ENCODE results near the gene ANAPC1. TPM values are rescaled to one million over a fixed set of nuclear protein-coding genes. Genes with fewer than 3 reads are reported as not detected.
"Not testable (repeated sequence)": the region's sequence is repeated elsewhere in the genome, so short reads cannot be mapped to it uniquely, and the experiment has no call there.

The ANAPC1 gene
- total and polyA plus RNA-seq, 2 donors from 2014 or later: 5.8 to 33.2 TPM

GRCh38 chr2:111910609-111911277, 26.8 kb upstream of the ANAPC1 start:
- no peak for DNase-seq
- FAIRE-seq: no peak

GRCh38 chr2:111909997-111910396, 26.0 kb upstream of the ANAPC1 start:
- Histone ChIP-seq H3K27ac (ENCODE audit: low read depth in 2 of 2, low read length in 2 of 2) (peak overlapping the region in 1 of 2 donors; percentile 9), H3K4me1 (ENCODE audit: control insufficient read depth in 2 of 3, insufficient read depth in 2 of 3, low read depth in 1 of 3, low read length in 3 of 3) (peaks cover 17 to 43% (median 31%) of the 10 kb centered on the region in 3 donors)
- H3K27me3 ChIP-seq (ENCODE audit: control insufficient read depth, insufficient read depth, low read length); DNase-seq; H3K9ac ChIP-seq (ENCODE audit: low read length in 3 of 3); intact Hi-C loops (cut with DNase I); H3K9me3 ChIP-seq (ENCODE audit: control insufficient read depth in 2 of 3, insufficient read depth in 1 of 3, low read length in 3 of 3); H3K4me3 ChIP-seq (ENCODE audit: low read length in 3 of 3); H3K36me3 ChIP-seq (ENCODE audit: control insufficient read depth in 2 of 3, insufficient read depth in 3 of 3, low read length in 3 of 3); FAIRE-seq: not testable (repeated sequence)

More at GRCh38 chr2:111910609-111911277, 26.8 kb upstream of the ANAPC1 start:
- Histone ChIP-seq H3K4me1 (ENCODE audit: control insufficient read depth in 2 of 3, insufficient read depth in 2 of 3, low read depth in 1 of 3, low read length in 3 of 3) (peaks cover 15 to 38% (median 25%) of the 10 kb centered on the region in 3 donors), H3K27me3 (ENCODE audit: control insufficient read depth, insufficient read depth, low read length) (no peaks in the 10 kb centered on the region), H3K27ac (ENCODE audit: low read depth in 2 of 2, low read length in 2 of 2) (peak overlapping the region in 1 of 2 donors; percentile 29), H3K9me3 (ENCODE audit: control insufficient read depth in 2 of 3, insufficient read depth in 1 of 3, low read length in 3 of 3) (no peaks in the 10 kb centered on the region), H3K9ac (ENCODE audit: low read length in 3 of 3) (no peak overlapping the region), H3K36me3 (ENCODE audit: control insufficient read depth in 2 of 3, insufficient read depth in 3 of 3, low read length in 3 of 3) (no peaks in the 10 kb centered on the region), H3K4me3 (ENCODE audit: low read length in 3 of 3) (no peak overlapping the region)
- intact Hi-C loops (cut with DNase I): no loop called here
- TF ChIP-seq CTCF (IDR thresholded peaks at IDR 0.05; ENCODE audit: borderline replicate concordance, extremely low read depth, insufficient read depth): no peak

GRCh38 chr2:111909079-111909478, 25.1 kb upstream of the ANAPC1 start:
- Histone ChIP-seq H3K9me3 (ENCODE audit: control insufficient read depth in 2 of 3, insufficient read depth in 1 of 3, low read length in 3 of 3) (no peaks in the 10 kb centered on the region), H3K9ac (ENCODE audit: low read length in 3 of 3) (no peak overlapping the region), H3K27ac (ENCODE audit: low read depth in 2 of 2, low read length in 2 of 2) (peak overlapping the region in 1 of 2 donors; percentile 11), H3K4me1 (ENCODE audit: control insufficient read depth in 2 of 3, insufficient read depth in 2 of 3, low read depth in 1 of 3, low read length in 3 of 3) (peaks cover 17 to 49% (median 36%) of the 10 kb centered on the region in 3 donors), H3K4me3 (ENCODE audit: low read length in 3 of 3) (no peak overlapping the region), H3K36me3 (ENCODE audit: control insufficient read depth in 2 of 3, insufficient read depth in 3 of 3, low read length in 3 of 3) (no peaks in the 10 kb centered on the region), H3K27me3 (ENCODE audit: control insufficient read depth, insufficient read depth, low read length) (no peaks in the 10 kb centered on the region)
- DNase-seq: peak in 3 of 5 donors; percentile 31 to 57 (median 47)
- no peak for TF ChIP-seq CTCF (IDR thresholded peaks at IDR 0.05; ENCODE audit: borderline replicate concordance, extremely low read depth, insufficient read depth)
- no peak for FAIRE-seq
- intact Hi-C loops (cut with DNase I): no loop called here

- no peak for FAIRE-seq
- no peak overlapping the region for H3K9ac ChIP-seq (ENCODE audit: low read length in 3 of 3)
Measured at GRCh38 chr2:111908578-111908977, 24.6 kb upstream of the ANAPC1 start.

More at GRCh38 chr2:111908578-111908977, 24.6 kb upstream of the ANAPC1 start:
- no peak for TF ChIP-seq CTCF (IDR thresholded peaks at IDR 0.05; ENCODE audit: borderline replicate concordance, extremely low read depth, insufficient read depth)
- Histone ChIP-seq H3K27ac (ENCODE audit: low read depth in 2 of 2, low read length in 2 of 2) (peak overlapping the region in 1 of 2 donors; percentile 19), H3K4me3 (ENCODE audit: low read length in 3 of 3) (no peak overlapping the region), H3K36me3 (ENCODE audit: control insufficient read depth in 2 of 3, insufficient read depth in 3 of 3, low read length in 3 of 3) (no peaks in the 10 kb centered on the region), H3K4me1 (ENCODE audit: control insufficient read depth in 2 of 3, insufficient read depth in 2 of 3, low read depth in 1 of 3, low read length in 3 of 3) (peaks cover 17 to 53% (median 39%) of the 10 kb centered on the region in 3 donors), H3K9me3 (ENCODE audit: control insufficient read depth in 2 of 3, insufficient read depth in 1 of 3, low read length in 3 of 3) (no peaks in the 10 kb centered on the region), H3K27me3 (ENCODE audit: control insufficient read depth, insufficient read depth, low read length) (no peaks in the 10 kb centered on the region)
- intact Hi-C loops (cut with DNase I): no loop called here
- no peak for DNase-seq

Data from kidney (tissue), 14 donors.